ENCODE data around the gene ADAMTS2.

DNA sequence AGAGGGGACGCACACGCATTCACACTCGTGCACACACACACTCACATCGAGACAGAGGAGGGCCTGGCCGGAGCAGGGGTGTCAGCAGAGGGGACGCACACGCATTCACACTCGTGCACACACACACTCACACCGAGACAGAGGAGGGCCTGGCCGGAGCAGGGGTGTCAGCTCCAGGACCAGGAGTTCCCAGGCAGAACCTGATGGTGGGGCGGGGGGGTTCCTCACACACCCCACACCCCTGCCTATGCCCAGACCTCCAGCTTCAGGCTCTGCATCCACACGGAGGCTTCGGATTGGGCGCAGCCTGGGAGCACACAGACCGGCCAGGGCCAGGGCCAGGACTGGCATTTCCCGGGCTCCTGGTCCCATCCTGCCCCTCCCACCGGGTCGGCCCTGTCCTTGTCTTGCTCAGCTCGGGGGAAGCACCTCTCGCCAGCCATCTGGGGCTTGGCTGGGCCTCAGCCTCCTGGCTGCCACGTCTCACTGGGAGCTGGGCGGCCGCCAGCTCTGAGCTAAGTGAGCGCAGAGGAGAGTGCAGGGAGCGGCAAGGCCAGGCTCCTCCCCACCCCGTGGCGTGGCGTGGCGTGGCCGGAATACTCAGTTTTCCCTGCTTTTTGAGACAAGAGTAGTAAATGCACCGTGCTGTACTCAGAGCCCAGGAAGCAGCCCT, 31.3 kb downstream of the ADAMTS2 start:
- TF ChIP-seq, protein P1, sequence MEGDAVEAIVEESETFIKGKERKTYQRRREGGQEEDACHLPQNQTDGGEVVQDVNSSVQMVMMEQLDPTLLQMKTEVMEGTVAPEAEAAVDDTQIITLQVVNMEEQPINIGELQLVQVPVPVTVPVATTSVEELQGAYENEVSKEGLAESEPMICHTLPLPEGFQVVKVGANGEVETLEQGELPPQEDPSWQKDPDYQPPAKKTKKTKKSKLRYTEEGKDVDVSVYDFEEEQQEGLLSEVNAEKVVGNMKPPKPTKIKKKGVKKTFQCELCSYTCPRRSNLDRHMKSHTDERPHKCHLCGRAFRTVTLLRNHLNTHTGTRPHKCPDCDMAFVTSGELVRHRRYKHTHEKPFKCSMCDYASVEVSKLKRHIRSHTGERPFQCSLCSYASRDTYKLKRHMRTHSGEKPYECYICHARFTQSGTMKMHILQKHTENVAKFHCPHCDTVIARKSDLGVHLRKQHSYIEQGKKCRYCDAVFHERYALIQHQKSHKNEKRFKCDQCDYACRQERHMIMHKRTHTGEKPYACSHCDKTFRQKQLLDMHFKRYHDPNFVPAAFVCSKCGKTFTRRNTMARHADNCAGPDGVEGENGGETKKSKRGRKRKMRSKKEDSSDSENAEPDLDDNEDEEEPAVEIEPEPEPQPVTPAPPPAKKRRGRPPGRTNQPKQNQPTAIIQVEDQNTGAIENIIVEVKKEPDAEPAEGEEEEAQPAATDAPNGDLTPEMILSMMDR (IDR thresholded peaks at IDR 0.05 in 2 of 3, conservative IDR thresholded peaks at IDR 0.05 in 1 of 3; ENCODE audit: borderline replicate concordance in 1 of 3, insufficient read depth in 1 of 3, low read depth in 2 of 3, low read length in 2 of 3): no peak
- TF ChIP-seq JUND (IDR thresholded peaks at IDR 0.05) (no peak), POLR2A (IDR thresholded peaks at IDR 0.05; ENCODE audit: borderline replicate concordance, extremely low read depth, insufficient read depth, insufficient read length) (no peak), ZFX (IDR thresholded peaks at IDR 0.05) (no peak), EZH2phosphoT487 (IDR thresholded peaks at IDR 0.05; ENCODE audit: borderline replicate concordance) (no peak), RAD21 (IDR thresholded peaks at IDR 0.05; ENCODE audit: low read depth) (no peak), CEBPB (IDR thresholded peaks at IDR 0.05; ENCODE audit: low read depth) (no peak), POLR2AphosphoS5 (IDR thresholded peaks at IDR 0.05; ENCODE audit: low read depth, low read length) (no peak), ZNF274 (IDR thresholded peaks at IDR 0.05; ENCODE audit: low read depth, low read length) (no peak), YY1 (IDR thresholded peaks at IDR 0.05; ENCODE audit: extremely low read depth, insufficient replicate concordance, low read depth, low read length) (no peak), SRF (IDR thresholded peaks at IDR 0.05; ENCODE audit: low read depth) (no peak)
- TF ChIP-seq, protein P2, sequence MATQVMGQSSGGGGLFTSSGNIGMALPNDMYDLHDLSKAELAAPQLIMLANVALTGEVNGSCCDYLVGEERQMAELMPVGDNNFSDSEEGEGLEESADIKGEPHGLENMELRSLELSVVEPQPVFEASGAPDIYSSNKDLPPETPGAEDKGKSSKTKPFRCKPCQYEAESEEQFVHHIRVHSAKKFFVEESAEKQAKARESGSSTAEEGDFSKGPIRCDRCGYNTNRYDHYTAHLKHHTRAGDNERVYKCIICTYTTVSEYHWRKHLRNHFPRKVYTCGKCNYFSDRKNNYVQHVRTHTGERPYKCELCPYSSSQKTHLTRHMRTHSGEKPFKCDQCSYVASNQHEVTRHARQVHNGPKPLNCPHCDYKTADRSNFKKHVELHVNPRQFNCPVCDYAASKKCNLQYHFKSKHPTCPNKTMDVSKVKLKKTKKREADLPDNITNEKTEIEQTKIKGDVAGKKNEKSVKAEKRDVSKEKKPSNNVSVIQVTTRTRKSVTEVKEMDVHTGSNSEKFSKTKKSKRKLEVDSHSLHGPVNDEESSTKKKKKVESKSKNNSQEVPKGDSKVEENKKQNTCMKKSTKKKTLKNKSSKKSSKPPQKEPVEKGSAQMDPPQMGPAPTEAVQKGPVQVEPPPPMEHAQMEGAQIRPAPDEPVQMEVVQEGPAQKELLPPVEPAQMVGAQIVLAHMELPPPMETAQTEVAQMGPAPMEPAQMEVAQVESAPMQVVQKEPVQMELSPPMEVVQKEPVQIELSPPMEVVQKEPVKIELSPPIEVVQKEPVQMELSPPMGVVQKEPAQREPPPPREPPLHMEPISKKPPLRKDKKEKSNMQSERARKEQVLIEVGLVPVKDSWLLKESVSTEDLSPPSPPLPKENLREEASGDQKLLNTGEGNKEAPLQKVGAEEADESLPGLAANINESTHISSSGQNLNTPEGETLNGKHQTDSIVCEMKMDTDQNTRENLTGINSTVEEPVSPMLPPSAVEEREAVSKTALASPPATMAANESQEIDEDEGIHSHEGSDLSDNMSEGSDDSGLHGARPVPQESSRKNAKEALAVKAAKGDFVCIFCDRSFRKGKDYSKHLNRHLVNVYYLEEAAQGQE (IDR thresholded peaks at IDR 0.05; ENCODE audit: low read depth): no peak

Data from HCT116 (cell line).